OCI-LY7 (cell line): ENCODE measurements around the gene PCBP3. TPM values are rescaled to one million over a fixed set of nuclear protein-coding genes. Genes with fewer than 3 reads are reported as not detected.

Experiments
- BruUV-seq: library from RNA; stranded (reverse); fragments of 400-500 nt; replicated peaks from 2 replicates; lab custom pipeline; 2021; lab: Mats Ljungman, UMichigan
- CTCF ChIA-PET: fragments of 300-600 bp; sonication (Branson Sonifier 250); formaldehyde crosslinking; loops from one replicate; lab custom pipeline; 2022; ENCODE audit warnings: antibody characterized with exemption; ENCODE audit not compliant: unreplicated experiment; lab: Charles Lee
- POLR2A ChIA-PET: fragments of 300-600 bp; sonication (Branson Sonifier 250); formaldehyde crosslinking; loops from one replicate; lab custom pipeline; 2022; ENCODE audit warnings: antibody characterized with exemption; lab: Charles Lee
- DNase-seq: peaks from one replicate; pipeline ENCODE4 v3.0.0-alpha.2; 2015; ENCODE audit warnings: low spot score
- H2AFZ ChIP-seq: fragments of 200-600 bp; sonication (generic), shearing (Covaris generic); 2 replicates; pipeline ENCODE4 v1.6.1; 2014; ENCODE audit warnings: mild to moderate bottlenecking, antibody characterized with exemption, low read length, moderate library complexity
- H3K27ac ChIP-seq: fragments of 200-600 bp; sonication (generic); 2 replicates; pipeline ENCODE4 v1.5.1; 2014; ENCODE audit warnings: mixed run types, low read depth, mild to moderate bottlenecking, moderate library complexity, low read length, inconsistent platforms; ENCODE audit not compliant: poor library complexity, severe bottlenecking
- H3K36me3 ChIP-seq: fragments of 200-600 bp; sonication (generic); 2 replicates; pipeline ENCODE4 v1.6.1; 2014; ENCODE audit warnings: mild to moderate bottlenecking, antibody characterized with exemption, low read length, moderate library complexity, mixed read lengths; ENCODE audit not compliant: insufficient read depth
- H3K4me1 ChIP-seq: fragments of 200-600 bp; sonication (generic); 2 replicates; pipeline ENCODE4 v1.5.1; 2014; ENCODE audit warnings: mild to moderate bottlenecking, low read length; ENCODE audit not compliant: insufficient read depth, poor library complexity, severe bottlenecking
- H3K4me2 ChIP-seq: fragments of 200-600 bp; sonication (generic); 2 replicates; pipeline ENCODE4 v1.6.1; 2014; ENCODE audit warnings: mild to moderate bottlenecking, low read length
- H3K4me3 ChIP-seq: fragments of 200-600 bp; sonication (generic); 2 replicates; pipeline ENCODE4 v1.5.1; 2014; ENCODE audit warnings: mild to moderate bottlenecking, low read depth, low read length; ENCODE audit not compliant: poor library complexity, severe bottlenecking
- H3K79me2 ChIP-seq: fragments of 200-600 bp; sonication (generic); 2 replicates; pipeline ENCODE4 v1.6.1; 2016; ENCODE audit warnings: low read depth, mild to moderate bottlenecking, low read length, moderate library complexity, mixed read lengths; ENCODE audit not compliant: insufficient read depth
- H3K9me2 ChIP-seq: fragments of 200-600 bp; sonication (generic); 2 replicates; pipeline ENCODE4 v1.6.1; 2016; ENCODE audit warnings: mild to moderate bottlenecking, low read length, mixed read lengths; ENCODE audit not compliant: insufficient read depth
- H3K9me3 ChIP-seq: fragments of 200-600 bp; sonication (generic); 2 replicates; pipeline ENCODE4 v1.6.1; 2014; ENCODE audit warnings: mild to moderate bottlenecking, mixed run types, low read length, mixed read lengths
- H4K20me1 ChIP-seq: fragments of 200-600 bp; sonication (generic); 2 replicates; pipeline ENCODE4 v1.6.1; 2014; ENCODE audit warnings: mild to moderate bottlenecking, antibody characterized with exemption, low read length, moderate library complexity, mixed read lengths; ENCODE audit not compliant: insufficient read depth
- CTCF ChIP-seq: fragments of 200-600 bp; sonication (generic); conservative IDR thresholded peaks from 2 replicates; pipeline ENCODE4 v1.5.1; 2014; ENCODE audit warnings: mild to moderate bottlenecking, antibody characterized with exemption, low read length, moderate library complexity, mixed read lengths
- EZH2phosphoT487 ChIP-seq: fragments of 200-600 bp; sonication (generic); IDR thresholded peaks from 2 replicates; pipeline ENCODE4 v1.6.1; 2018; ENCODE audit warnings: low read depth, borderline replicate concordance, mild to moderate bottlenecking, mixed run types, antibody characterized with exemption, low read length, moderate library complexity, mixed read lengths
- intact Hi-C: fragments of 100-400 bp; cut with micrococcal nuclease; formaldehyde crosslinking; loops from one replicate; pipeline ENCODE4 v1.10.0; 2022; ENCODE audit not compliant: unreplicated experiment
- total RNA-seq, 2 experiments: library from RNA; depleted of rRNA in 1 of 2; stranded (reverse); fragments of >200 nt in 1 of 2; shearing (Covaris generic) in 1 of 2; gene quantifications; 2 replicates each; pipeline ENCODE4 v1.2.3, GENCODE V29; 2014 to 2022

Gene PCBP3
- total RNA-seq, 2 experiments from 2014 or later, result 0.61 TPM; not detected in 1

GRCh38 chr21:45748593-45748992 is 105.1 kb downstream of the PCBP3 start:
- H3K79me2 ChIP-seq, result no peaks in the 10 kb centered on the region
- no peak overlapping the region for H3K4me3 ChIP-seq
- H3K4me2 ChIP-seq, result no peak overlapping the region
- POLR2A ChIA-PET, result no interaction called here
- no peak for TF ChIP-seq EZH2phosphoT487
- no peak for TF ChIP-seq CTCF
- H3K27ac ChIP-seq, result no peak overlapping the region
- no TSS peak for BruUV-seq
- intact Hi-C loops, result no loop called here
- CTCF ChIA-PET, result no interaction called here
- no peaks in the 10 kb centered on the region for H4K20me1 ChIP-seq
- no peaks in the 10 kb centered on the region for H3K36me3 ChIP-seq
- no peak overlapping the region for H2AFZ ChIP-seq
- no peak for DNase-seq
- no peaks in the 10 kb centered on the region for H3K9me2 ChIP-seq
- no peaks in the 10 kb centered on the region for H3K4me1 ChIP-seq
- no peaks in the 10 kb centered on the region for H3K9me3 ChIP-seq

GRCh38 chr21:45749974-45750373 is 106.4 kb downstream of the PCBP3 start:
- Histone ChIP-seq H3K4me3 (no peak overlapping the region), H3K27ac (no peak overlapping the region), H3K9me3 (no peaks in the 10 kb centered on the region), H3K36me3 (no peaks in the 10 kb centered on the region), H4K20me1 (no peaks in the 10 kb centered on the region), H3K4me2 (no peak overlapping the region), H3K9me2 (no peaks in the 10 kb centered on the region), H3K79me2 (no peaks in the 10 kb centered on the region), H2AFZ (no peak overlapping the region), H3K4me1 (no peaks in the 10 kb centered on the region)
- ChIA-PET CTCF (no interaction called here), POLR2A (no interaction called here)
- no peak for DNase-seq
- TF ChIP-seq CTCF (no peak), EZH2phosphoT487 (no peak)
- BruUV-seq, result no TSS peak
- intact Hi-C loops, result no loop called here

- DNase-seq, result no peak
- CTCF ChIA-PET, result no interaction called here
- no TSS peak for BruUV-seq
Measured at GRCh38 chr21:45750936-45751335, 107.4 kb downstream of the PCBP3 start.

More at GRCh38 chr21:45750936-45751335, 107.4 kb downstream of the PCBP3 start:
- no peak overlapping the region for H3K4me2 ChIP-seq
- H3K4me3 ChIP-seq, result no peak overlapping the region
- no peak overlapping the region for H2AFZ ChIP-seq
- H3K79me2 ChIP-seq, result no peaks in the 10 kb centered on the region
- H3K9me2 ChIP-seq, result no peaks in the 10 kb centered on the region
- POLR2A ChIA-PET, result no interaction called here
- no peak for TF ChIP-seq EZH2phosphoT487
- TF ChIP-seq CTCF, result no peak
- no peaks in the 10 kb centered on the region for H4K20me1 ChIP-seq
- no peaks in the 10 kb centered on the region for H3K36me3 ChIP-seq
- intact Hi-C loops, result no loop called here
- H3K27ac ChIP-seq, result no peak overlapping the region
- H3K4me1 ChIP-seq, result no peaks in the 10 kb centered on the region
- no peaks in the 10 kb centered on the region for H3K9me3 ChIP-seq
